Neural progenitor cell (in vitro differentiated cells): ENCODE data around the gene FAM120A.

Experiments
- EZH2 ChIP-seq: fragments of 200-600 bp; sonication (generic); IDR thresholded peaks from 2 replicates; pipeline ENCODE4 v1.6.1; 2017; ENCODE audit warnings: antibody characterized with exemption, mild to moderate bottlenecking, moderate library complexity
- EZH2phosphoT487 ChIP-seq: fragments of 200-600 bp; sonication (generic); IDR thresholded peaks from 2 replicates; pipeline ENCODE4 v1.6.1; 2017; ENCODE audit warnings: antibody characterized with exemption
- TF ChIP-seq, protein P1 (sequence below): fragments of 200-600 bp; sonication (generic); IDR thresholded peaks from 2 replicates; pipeline ENCODE4 v1.5.1; 2017; ENCODE audit warnings: antibody characterized with exemption, mild to moderate bottlenecking

DNA sequence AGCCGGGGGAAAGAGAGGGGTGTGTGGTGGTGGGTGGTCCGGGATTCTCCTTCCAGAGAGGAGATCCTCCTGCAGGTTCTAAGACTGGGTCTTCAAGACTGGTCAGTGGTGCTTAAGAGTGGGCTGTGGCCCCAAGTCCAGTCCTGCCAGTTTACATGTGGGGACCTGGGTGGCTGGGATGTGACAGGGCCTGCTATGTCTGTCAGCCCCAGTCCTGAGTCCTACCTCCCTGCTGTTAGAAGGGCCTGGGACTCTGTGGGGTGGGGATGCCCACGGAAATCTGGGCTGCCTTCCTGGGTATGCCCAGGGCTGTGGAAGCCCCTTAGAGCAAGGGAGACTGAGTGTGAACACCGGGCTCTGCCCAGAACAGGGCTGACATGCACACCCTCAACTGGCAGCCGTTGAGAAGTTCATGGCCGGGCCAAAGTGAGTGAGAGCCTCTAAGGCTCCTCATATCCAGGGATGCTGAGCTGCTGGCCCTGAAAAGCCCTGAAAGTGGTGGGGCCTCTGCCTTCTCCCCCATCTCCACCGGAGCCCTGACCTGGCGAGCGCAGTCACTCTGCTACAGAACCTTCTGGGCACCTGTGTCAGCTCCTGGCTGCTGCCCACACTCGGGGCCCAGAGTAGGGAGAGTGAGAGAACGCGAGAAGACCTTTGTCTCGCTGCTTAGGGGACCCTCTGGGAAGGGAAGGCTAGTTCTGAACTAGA, 126.6 kb downstream of the FAM120A start:
- no peak for TF ChIP-seq EZH2phosphoT487
- TF ChIP-seq, protein P1, sequence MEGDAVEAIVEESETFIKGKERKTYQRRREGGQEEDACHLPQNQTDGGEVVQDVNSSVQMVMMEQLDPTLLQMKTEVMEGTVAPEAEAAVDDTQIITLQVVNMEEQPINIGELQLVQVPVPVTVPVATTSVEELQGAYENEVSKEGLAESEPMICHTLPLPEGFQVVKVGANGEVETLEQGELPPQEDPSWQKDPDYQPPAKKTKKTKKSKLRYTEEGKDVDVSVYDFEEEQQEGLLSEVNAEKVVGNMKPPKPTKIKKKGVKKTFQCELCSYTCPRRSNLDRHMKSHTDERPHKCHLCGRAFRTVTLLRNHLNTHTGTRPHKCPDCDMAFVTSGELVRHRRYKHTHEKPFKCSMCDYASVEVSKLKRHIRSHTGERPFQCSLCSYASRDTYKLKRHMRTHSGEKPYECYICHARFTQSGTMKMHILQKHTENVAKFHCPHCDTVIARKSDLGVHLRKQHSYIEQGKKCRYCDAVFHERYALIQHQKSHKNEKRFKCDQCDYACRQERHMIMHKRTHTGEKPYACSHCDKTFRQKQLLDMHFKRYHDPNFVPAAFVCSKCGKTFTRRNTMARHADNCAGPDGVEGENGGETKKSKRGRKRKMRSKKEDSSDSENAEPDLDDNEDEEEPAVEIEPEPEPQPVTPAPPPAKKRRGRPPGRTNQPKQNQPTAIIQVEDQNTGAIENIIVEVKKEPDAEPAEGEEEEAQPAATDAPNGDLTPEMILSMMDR = no peak
- no peak for TF ChIP-seq EZH2
